GM21526 (cell line): ENCODE results near the gene COX7B2.

Experiments used
- ATAC-seq: cut with Tn5 transposase; IDR thresholded peaks from one replicate; pipeline ENCODE4 v1.9.1; 2021; ENCODE audit warnings: moderate library complexity; ENCODE audit not compliant: unreplicated experiment, low FRiP score

COX7B2 gene

DNA sequence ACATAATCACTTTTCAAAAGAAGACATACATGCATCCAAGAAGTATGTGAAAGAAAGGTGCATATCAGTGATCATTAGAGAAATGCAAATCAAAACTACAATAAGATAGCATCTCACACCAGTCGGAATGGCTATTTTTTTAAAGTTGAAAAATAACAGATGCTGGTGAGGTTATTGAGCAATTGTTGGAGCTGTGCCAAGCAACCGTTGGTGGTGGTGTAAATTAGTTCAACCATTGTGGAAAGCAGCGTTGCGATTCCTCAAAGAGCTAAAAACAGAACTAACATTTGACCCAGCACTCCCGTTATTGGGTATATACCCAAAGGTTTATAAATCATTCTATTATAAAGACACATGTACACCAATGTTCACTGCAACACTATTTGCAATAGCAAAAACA lies 14.2 kb downstream of the COX7B2 start:
- ATAC-seq: no peak

DNA sequence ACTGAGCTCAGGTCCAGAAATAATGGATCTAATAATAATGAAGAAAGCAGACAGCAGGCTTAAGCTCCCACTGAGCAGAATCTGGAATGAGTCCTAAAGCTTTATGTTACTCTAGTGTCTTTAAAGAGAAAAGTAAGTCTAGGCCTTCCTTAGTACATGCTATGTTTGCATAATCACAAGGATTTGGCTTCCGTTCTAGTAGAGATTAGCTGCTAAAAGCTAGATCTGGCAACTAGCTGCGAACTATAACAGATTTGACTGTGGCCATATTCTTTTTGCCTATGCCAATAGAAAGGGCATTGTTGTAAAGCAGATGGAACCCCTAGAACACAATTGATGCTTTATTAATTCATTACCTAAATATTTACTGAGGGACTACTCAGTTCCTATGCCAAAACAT lies 19.0 kb downstream of the COX7B2 start:
- no peak for ATAC-seq

DNA sequence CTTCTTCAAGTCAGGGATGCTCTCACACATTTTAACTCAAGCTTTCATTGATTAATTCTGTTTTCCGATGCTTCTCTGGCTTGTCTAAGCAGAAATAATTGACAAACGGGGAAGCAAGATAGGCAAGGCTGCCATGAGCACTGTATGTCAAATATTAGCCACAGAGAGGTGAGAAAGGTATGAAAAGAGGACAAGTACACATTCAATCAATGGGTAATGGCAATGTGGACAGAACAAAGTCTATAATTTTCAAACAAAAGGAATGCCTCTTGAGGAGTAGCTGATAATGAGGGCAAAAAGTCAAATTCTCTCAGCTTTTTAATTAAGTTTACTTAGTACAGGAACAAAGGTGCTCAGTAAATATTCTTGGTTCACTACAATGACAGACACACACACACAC lies 19.6 kb downstream of the COX7B2 start:
- ATAC-seq: no peak

DNA sequence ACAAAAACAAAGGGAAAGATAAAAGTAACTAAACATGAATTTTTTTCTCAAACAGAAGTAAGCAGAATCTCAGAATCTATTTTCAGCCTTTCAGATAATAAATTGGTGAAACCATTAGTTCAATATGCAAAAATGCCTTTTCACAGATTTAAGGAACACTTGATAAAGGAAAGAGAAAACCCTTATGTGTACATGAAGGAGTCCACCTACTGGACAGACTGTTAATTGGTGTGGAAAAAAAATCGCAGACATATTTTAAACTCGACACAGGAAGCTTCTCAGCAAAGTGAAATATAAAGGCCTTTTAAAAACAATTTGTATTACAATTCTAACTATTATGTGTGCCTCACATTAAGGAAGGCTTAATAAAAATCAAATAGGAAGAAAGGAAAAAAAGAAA lies 22.3 kb downstream of the COX7B2 start:
- ATAC-seq: no peak

DNA sequence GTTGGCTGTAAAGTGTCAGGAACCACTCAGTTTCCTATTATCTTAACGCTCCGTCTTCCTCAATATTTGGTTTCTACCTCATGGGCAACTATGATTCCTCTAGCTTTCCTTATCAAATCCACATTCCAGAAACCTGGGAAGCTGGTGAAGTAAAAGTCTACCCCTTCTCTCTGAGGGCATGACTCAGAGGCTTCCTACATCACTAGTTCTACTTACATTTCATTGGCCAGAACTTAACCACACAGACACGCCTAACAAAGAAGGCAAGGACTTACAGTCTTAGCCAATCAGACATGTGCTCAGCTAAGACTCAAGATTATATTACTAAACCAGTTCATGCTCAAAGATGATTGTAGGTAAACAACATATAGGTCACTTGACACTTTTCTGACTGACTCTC lies 30.4 kb downstream of the COX7B2 start:
- no peak for ATAC-seq

DNA sequence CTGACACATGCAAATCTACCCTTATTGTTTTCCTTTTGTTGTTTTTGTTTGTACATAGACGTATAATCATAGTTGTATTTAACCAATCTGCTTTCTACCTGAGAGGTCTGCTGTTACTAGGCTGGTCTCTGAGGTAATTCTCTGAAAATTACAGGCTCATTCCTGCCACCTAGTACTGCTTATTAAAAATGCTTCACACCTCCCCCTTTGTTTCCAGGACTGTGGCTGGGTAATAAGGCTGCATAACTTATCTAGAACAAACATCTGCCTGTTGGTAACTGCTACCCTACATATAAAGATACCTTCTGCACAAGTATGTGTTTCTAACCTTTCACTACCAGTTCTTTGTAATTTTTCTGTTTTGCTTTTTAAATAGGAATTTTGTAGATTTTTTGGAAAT lies 34.2 kb downstream of the COX7B2 start:
- no peak for ATAC-seq

DNA sequence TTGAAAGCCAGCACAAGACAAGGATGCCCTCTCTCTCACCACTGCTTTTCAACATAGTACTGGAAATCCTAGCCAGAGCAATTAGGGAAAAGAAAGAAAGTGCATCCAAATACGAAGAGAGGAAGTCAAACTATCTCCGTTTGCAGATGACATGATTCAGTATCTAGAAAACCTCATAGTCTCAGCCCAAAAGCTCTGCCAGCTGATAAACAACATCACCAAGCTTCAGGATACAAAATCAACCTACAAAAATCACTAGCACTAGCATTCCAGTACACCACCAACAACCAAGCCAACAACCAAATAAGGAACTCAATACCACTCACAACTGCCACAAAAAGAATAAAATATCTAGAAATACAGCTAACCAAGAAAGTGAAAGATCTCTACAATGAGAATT lies 38.6 kb downstream of the COX7B2 start:
- ATAC-seq: no peak

DNA sequence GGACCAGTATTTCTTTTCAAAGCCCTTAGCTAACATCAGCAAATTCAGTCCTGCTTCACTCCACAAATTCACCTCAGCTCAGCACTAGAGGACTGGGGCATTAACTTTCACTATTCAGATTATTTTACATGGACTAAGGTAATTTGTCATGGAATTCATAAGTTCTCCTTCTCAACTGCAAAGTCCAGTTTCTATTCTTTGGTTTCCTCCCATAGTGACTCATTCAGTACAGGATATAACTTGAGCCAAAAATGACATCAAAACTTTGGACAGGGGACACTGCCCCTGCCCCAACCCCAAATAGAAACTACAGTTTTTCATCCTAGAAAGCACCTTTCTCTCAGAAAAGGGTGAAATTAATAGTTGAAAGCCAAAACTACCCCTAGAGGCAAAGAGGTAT lies 52.7 kb downstream of the COX7B2 start:
- no peak for ATAC-seq

DNA sequence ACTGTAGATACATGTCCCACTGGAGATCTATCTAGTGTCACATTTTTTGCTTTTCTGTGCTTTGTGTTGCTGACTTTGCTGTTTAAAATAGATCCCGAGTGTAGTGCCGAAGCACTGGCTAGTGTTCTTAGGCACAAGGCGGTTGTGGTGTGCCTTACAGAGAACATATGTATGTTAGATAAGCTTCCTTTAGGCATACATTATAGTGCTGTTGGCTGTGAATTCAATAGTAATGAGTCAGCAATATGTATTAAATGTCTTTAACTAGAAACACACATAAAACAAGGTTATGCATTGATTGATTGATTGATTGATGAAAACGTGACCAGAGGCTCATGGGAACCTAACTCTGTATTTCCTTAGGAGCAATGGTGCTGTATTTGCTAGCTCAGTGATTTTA lies 56.2 kb downstream of the COX7B2 start:
- no peak for ATAC-seq

DNA sequence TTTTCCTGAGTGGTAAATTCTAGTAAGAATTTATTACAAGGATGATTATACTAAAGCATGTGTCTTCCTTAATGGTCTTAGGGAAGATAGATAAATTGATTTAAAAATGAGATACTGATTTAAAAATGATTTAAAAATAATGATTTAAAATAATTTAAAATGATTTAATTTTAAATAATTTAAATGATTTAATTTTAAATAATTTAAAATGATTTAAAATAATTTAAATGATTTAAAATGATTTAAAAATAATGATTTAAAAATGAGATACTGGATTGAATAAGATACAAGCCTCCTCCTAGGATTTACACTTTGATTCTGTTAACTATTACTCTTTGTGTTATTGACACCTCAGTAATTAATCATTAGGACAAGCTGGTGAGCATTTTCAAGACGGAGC lies 59.0 kb downstream of the COX7B2 start:
- no peak for ATAC-seq

DNA sequence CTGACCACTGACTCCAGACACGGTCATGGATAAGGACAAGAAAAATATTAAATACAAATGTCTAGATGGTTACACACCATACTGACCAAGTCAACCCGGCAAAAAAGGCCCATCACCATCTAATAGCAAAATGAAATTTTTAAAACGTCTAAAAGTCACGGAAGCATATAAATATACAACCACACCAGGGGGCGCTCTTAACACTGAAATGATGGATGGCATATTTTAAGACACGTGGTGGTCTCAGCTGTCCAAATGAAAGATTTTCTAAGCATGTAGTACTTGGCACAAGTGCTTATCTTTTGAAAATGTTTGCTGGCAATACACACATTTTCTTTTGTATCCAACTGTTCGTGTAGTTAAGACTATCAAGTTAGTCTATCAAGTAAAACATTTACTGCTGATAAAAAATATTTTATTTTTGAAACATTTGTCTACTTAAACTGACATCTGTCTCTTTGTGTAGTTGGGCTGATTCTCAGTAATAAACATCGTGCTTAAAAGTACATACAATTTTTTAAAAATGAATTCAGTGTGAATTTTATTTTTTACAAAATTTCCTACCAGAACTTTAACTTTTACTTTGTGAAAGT lies 64.6 kb downstream of the COX7B2 start:
- peak; percentile 72 for ATAC-seq

DNA sequence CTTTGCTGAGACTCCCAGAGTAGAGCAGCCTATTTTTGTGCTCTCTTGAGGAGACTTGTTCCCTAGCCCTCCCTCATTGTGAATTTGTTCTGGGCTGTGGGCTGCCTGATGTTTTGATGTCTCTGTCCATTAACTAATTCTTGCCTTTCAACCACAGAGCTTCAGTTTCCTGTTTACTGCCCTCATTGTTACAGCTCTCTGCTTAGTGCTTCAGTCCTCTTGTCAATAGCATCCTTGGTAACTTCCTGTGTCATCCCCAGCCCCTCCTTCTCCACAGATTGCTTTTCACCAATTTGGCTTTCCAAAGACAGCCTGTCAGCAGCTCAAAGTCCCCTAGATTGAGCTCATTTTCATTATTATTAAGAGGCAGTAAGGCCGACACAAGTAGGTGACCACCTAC lies 69.9 kb downstream of the COX7B2 start:
- no peak for ATAC-seq

DNA sequence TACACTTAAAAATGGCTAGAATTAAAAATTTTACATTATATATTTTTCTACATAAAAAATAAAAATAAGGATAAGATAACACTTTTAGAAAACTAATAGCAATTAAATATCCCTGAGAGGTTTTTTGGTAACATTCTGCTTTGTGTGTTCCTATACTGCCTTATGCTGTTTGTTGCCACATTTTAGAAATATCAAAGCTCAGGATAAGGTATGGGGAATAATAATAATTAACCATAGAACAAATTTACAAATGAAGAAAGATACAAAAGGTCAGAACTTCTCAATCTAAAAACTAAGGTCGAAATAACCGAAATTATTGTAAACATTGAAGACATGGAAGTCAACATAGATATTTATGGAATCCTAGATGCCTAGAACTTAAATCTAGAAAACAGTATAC lies 71.4 kb downstream of the COX7B2 start:
- ATAC-seq: no peak

DNA sequence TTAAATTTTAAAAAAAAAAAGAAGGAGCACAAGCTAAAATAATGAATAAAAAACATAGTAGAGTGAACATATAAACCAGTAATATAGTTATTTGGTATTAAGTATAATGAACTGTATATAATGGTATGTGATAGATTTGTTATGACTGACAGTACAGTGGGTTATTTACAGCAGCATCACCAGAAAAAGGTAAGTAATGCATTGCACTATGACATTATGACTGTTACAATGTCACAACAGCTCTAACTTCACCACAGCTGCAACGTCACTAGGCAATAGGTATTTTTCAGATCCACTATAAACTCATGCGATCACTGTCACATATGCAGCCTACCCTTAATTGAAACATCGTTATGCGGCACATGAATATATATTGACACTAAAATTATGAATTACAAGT lies 72.5 kb downstream of the COX7B2 start:
- ATAC-seq: no peak

DNA sequence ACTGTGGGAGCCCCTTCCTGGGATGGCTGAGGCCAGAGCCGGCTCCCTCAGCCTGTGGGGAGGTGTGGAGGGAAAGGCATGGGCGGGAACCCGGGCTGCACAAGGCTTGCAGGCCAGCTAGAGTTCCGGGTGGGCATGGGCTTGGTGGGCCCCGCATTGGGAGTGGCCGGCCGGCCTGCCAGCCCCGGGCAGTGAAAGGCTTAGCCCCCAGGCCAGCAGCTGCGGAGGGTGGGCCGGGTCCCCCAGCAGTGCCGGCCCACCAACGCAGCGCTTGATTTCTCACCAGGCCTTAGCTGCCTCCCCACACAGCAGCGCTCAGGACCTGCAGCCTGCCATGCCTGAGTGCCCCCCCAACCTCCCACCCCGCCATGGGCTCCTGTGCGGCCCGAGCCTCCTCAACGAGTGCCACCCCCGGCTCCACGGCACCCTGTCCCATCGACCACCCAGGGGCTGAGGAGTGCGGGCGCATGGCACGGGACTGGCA lies 78.0 kb downstream of the COX7B2 start:
- no peak for ATAC-seq

DNA sequence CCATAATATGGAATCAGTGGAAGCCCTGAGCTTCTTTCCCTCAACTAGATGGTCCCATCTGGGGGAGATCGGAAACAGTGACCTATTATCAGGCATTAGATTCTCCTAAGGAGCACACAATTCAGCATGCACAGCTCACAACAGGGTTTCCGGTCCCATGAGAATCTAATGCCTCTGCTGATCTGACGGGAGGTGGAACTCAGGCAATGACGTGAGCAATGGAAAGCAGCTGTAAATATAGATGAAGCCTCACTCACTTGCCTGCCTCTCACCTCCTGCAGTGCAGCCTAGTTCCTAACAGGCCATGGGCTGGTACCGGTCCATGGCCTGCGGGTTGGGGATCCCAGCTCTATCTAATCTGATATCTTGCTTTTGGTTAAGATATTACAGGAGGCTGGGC lies 88.9 kb downstream of the COX7B2 start:
- no peak for ATAC-seq

DNA sequence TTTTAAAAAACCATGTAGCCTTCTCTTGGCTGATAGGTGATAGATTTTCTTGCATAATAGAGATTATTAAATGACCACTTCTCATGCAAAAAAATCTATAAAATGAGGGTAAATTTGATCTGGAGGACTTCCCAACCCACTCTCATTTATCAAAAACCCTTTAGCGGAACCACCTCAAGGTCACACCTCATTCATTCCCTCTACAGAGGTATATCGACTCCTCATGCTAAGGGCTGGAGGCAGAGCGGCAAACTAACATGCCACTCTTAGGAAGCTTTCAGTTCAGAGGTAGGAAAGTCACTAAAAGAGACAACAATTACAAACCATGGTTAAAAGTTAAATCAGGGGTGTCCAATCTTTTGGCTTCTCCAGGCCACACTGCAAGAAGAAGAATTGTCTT lies 90.0 kb downstream of the COX7B2 start:
- ATAC-seq: no peak

DNA sequence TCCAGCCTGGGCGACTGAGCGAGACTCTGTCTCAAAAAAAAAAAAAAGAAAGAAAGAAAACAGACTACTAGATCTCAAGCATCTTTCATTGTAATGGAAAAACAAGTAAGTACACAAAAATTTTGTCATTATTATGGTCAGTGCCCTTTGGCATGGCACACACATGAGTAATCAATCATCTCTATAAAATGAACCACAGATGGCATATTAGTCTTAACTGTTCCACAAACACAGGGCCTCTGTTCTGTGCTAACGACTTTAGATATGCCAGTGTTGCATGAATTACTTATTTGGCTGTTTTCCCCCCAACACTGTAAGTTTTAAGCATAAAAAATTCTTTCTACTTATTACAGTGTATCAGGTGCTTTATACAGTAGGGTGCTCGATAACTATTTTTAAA lies 90.4 kb downstream of the COX7B2 start:
- ATAC-seq: no peak

DNA sequence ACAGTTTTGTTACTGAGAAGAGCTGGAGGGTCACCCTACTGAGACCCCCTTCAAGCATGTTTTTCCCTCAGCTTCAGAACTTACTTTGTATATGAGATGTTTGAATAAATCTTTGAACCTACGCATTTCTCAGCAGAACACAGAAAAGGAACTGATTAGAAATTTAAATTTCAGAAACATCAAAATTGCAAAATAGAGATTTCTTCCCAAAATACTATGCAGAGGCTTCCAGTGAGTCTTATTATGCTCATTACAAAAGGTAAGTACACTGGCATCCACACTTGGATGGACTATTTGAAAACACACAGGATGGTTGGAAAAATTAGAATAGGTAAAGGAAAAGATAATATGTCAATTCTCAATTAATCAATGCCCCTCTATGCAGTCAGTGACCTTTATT lies 91.2 kb downstream of the COX7B2 start:
- no peak for ATAC-seq

DNA sequence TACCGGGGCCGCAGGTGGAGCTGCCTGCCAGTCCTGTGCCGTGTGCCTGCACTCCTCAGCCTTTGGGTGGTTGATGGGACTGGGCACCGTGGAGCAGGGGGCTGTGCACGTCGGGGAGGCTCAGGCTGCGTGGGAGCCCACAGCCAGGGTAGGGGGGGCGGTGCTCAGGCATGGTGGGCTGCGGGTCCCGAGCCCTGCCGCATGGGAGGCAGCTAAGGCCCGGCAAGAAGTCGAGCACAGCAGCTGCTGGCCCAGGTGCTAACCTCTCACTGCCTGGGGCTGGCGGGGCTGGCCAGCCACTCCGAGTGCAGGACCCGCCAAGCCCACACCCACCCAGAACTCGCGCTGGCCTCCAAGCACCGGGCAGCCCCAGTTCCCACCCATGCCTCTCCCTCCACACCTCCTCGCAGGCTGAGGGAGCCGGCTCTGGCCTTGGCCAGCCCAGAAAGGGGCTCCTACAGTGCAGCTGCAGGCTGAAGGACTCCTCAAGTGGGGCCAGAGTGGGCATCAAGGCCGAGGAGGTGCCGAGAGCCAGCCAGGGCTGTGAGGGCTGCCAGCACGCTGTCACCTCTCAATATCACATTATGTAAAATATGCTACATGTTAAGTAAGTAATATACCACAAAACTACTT lies 104.1 kb downstream of the COX7B2 start:
- ATAC-seq: no peak

DNA sequence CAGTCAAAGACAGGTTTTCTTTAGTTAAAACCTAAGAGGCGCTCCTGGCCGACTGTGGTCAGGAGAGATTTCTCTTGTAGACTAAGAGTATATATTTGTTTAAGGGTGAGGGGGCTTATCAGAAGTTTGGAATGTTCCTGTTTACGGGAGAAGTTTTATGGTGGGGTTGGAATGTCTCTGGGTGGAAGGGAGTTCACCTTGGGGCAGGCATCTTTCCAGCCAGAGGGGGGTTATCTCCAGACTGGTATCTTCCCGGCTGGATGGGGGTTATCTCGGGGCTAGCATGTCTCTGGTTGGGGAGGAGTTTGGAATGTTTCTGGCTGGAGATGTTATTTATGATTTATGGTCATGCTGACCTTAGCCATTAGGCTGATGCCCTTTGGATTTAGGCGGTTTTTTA lies 116.0 kb downstream of the COX7B2 start:
- no peak for ATAC-seq

DNA sequence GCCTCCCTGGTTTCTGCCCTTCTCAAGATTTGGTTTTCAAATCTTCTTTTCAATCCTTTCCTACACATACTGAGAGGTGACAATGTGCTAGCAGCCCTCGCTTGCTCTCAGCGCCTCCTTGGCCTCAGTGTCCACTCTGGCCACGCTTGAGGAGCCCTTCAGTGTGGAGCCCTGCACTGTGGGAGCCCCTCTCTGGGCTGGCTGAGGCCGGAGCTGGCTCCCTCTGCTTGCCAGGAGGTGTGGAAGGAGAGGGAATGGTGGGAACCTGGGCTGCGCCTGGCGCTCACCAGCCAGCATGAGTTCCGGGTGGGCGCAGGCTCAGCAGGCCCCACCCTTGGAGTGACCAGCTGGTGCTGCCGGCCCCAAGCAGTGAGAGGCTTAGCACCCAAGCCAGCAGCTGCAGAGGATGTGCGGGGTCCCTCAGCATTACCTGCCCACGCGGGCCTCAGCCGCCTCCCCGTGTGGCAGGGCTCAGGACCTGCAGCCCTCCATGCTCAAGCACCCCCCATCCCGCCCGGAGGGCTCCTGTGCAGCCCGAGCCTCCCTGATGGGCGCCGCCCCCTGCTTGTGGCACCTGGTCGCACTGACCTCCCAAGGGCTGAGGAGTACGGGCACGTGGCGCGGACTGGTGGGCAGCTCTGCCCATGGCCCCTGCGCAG lies 127.5 kb downstream of the COX7B2 start:
- ATAC-seq: no peak
